K562 (cell line): ENCODE results near the gene NAP1L1. TPM values are rescaled to one million over a fixed set of nuclear protein-coding genes. Genes with fewer than 3 reads are reported as not detected.

Experiments
- ATAC-seq: fragments of 200-7000 bp; cut with Tn5 transposase; 3 replicates; pipeline ENCODE4 v1.9.1; 2020; ENCODE audit warnings: moderate library complexity
- BruUV-seq: library from RNA; stranded (reverse); fragments of 400-500 nt; replicated peaks from 2 replicates; lab custom pipeline; 2021; lab: Mats Ljungman, UMichigan
- CTCF ChIA-PET: fragments of 300-600 bp; formaldehyde crosslinking; extraction: SDS; loops from one replicate; lab custom pipeline; 2021; ENCODE audit warnings: low intra/inter-chr PET ratio; lab: Yijun Ruan, JAX
- POLR2A ChIA-PET: fragments of 300-600, 350-650 bp; sonication (Branson Sonifier 250); formaldehyde crosslinking; extraction: SDS; loops from one replicate; lab custom pipeline; 2021; ENCODE audit warnings: antibody characterized with exemption, inconsistent platforms; lab: Yijun Ruan, JAX
- DNase-seq, 4 experiments: peaks; one replicate each; pipeline versions ENCODE4 v3.0.0 to v3.0.0-alpha.2; 2011 to 2018; ENCODE audit warnings: low spot score in 3 of 4, mixed read lengths in 3 of 4; ENCODE audit errors: extremely low read depth in 1 of 4
- FAIRE-seq: peaks from 2 replicates; lab custom pipeline; 2011; peaks lifted over from hg19 to GRCh38; lab: Jason Lieb, UNC
- H2AFZ ChIP-seq: 2 replicates; pipeline ENCODE4 v1.6.0; 2011; ENCODE audit warnings: low read depth, low read length, control low read depth, inconsistent platforms
- H3K27ac ChIP-seq: fragments of 200-600 bp; 3 replicates; pipeline ENCODE4 v1.8.0; 2011; ENCODE audit warnings: low read depth, mild to moderate bottlenecking, control low read depth, inconsistent platforms, low read length, moderate library complexity, mixed read lengths; ENCODE audit errors: extremely low read depth
- H3K27me3 ChIP-seq, 2 experiments: fragments of 300-600 bp in 1 of 2; 2 replicates in 1 of 2; 3 replicates in 1 of 2; pipeline versions ENCODE4 v1.6.0 to v1.8.0; 2011; ENCODE audit warnings: inconsistent platforms in 2 of 2, low read length in 2 of 2, mild to moderate bottlenecking in 1 of 2, mixed read lengths in 1 of 2, moderate library complexity in 1 of 2; ENCODE audit not compliant: control insufficient read depth in 2 of 2, insufficient read depth in 2 of 2
- H3K36me3 ChIP-seq: fragments of 300-600 bp; 3 replicates; pipeline ENCODE4 v1.8.0; 2011; ENCODE audit warnings: mild to moderate bottlenecking, low read length, inconsistent platforms; ENCODE audit not compliant: control insufficient read depth, insufficient read depth
- H3K4me1 ChIP-seq, 2 experiments: fragments of 200-600 bp in 1 of 2; replicated peaks in 1 of 2; 2 replicates in 1 of 2; 3 replicates in 1 of 2; pipeline versions ENCODE4 v1.5.1 to v1.8.0; 2011; ENCODE audit warnings: inconsistent platforms in 2 of 2, low read length in 2 of 2, mild to moderate bottlenecking in 1 of 2, mixed read lengths in 1 of 2, moderate library complexity in 1 of 2; ENCODE audit not compliant: control insufficient read depth in 2 of 2, insufficient read depth in 2 of 2
- H3K4me2 ChIP-seq: 2 replicates; pipeline ENCODE4 v1.6.1; 2011; ENCODE audit warnings: low read length, control low read depth, inconsistent platforms, mixed read lengths; ENCODE audit not compliant: insufficient read depth
- H3K4me3 ChIP-seq: fragments of 200-600 bp; sonication (generic), shearing (Covaris generic); 2 replicates; pipeline ENCODE4 v1.5.1; 2016; ENCODE audit warnings: control low read depth, inconsistent platforms
- H3K79me2 ChIP-seq: fragments of 200-600 bp; 3 replicates; pipeline ENCODE4 v1.8.0; 2011; ENCODE audit warnings: low read length, inconsistent platforms; ENCODE audit not compliant: control insufficient read depth, insufficient read depth
- H3K9ac ChIP-seq, 2 experiments: 2 replicates each; pipeline versions ENCODE4 v1.6.0 to v1.6.1; 2011; ENCODE audit warnings: low read depth in 2 of 2, low read length in 2 of 2, control low read depth in 1 of 2, inconsistent platforms in 1 of 2, mild to moderate bottlenecking in 1 of 2, mixed read lengths in 1 of 2; ENCODE audit not compliant: insufficient read depth in 1 of 2
- H3K9me1 ChIP-seq: one replicate; pipeline ENCODE4 v1.6.0; 2011; ENCODE audit warnings: inconsistent platforms, mild to moderate bottlenecking, low read length, moderate library complexity; ENCODE audit not compliant: control insufficient read depth, insufficient read depth
- H3K9me3 ChIP-seq: replicated peaks from 2 replicates; pipeline ENCODE4 v1.5.1; 2011; ENCODE audit warnings: low read depth, low read length, inconsistent platforms; ENCODE audit not compliant: control insufficient read depth, insufficient read depth
- H4K20me1 ChIP-seq: replicated peaks from 2 replicates; pipeline ENCODE4 v1.6.1; 2011; ENCODE audit warnings: low read length, inconsistent platforms, mixed read lengths; ENCODE audit not compliant: control insufficient read depth, insufficient read depth
- ARID1B ChIP-seq: fragments of 450-650 bp; IDR thresholded peaks from 2 replicates; pipeline ENCODE4 v1.6.1; 2016; ENCODE audit warnings: antibody characterized with exemption, mild to moderate bottlenecking, inconsistent platforms
- BRCA1 ChIP-seq, 2 experiments: fragments of 450-650 bp in 1 of 2; sonication (generic) in 1 of 2; formaldehyde crosslinking in 1 of 2; IDR thresholded peaks; 2 replicates each; pipeline versions ENCODE4 v1.5.0 to v1.6.1; 2017 to 2020; ENCODE audit warnings: mild to moderate bottlenecking in 1 of 2, missing genetic modification reagents in 1 of 2
- EWSR1 ChIP-seq: fragments of 450-650 bp; IDR thresholded peaks from 2 replicates; pipeline ENCODE4 v1.6.1; 2018; ENCODE audit warnings: borderline replicate concordance, mild to moderate bottlenecking, low read depth, moderate library complexity; ENCODE audit not compliant: partially characterized antibody
- GABPB1 ChIP-seq: sonication (generic); formaldehyde crosslinking; IDR thresholded peaks from 2 replicates; pipeline ENCODE4 v1.8.0; 2022; ENCODE audit warnings: mild to moderate bottlenecking, missing genetic modification reagents
- LCOR ChIP-seq: sonication (generic); formaldehyde crosslinking; IDR thresholded peaks from 2 replicates; pipeline ENCODE4 v1.8.0; 2022; ENCODE audit warnings: mild to moderate bottlenecking, missing genetic modification reagents
- MEIS2 ChIP-seq: fragments of 450-650 bp; IDR thresholded peaks from 2 replicates; pipeline ENCODE4 v1.6.1; 2014; ENCODE audit warnings: mild to moderate bottlenecking; ENCODE audit not compliant: partially characterized antibody
- NFE2L1 ChIP-seq: fragments of 450-650 bp; IDR thresholded peaks from 2 replicates; pipeline ENCODE4 v1.6.1; 2016; ENCODE audit warnings: missing genetic modification characterization, low read depth, mild to moderate bottlenecking, missing compliant biosample characterization, moderate library complexity, borderline replicate concordance
- RBM15 ChIP-seq: fragments of 200-400 bp; formaldehyde crosslinking; IDR thresholded peaks from 2 replicates; pipeline ENCODE4 v1.6.1; 2018; ENCODE audit warnings: mild to moderate bottlenecking, low read length, moderate library complexity; ENCODE audit not compliant: insufficient read depth
- SOX6 ChIP-seq: fragments of 450-650 bp; IDR thresholded peaks from 2 replicates; pipeline ENCODE4 v1.6.1; 2014; ENCODE audit warnings: mild to moderate bottlenecking
- WHSC1 ChIP-seq: IDR thresholded peaks from one replicate; pipeline ENCODE4 v1.6.1; 2012; ENCODE audit warnings: low read length, control low read depth, inconsistent platforms
- WGBS: fragments of 100-300 bp; shearing (Covaris generic); methylation state at CpG from one replicate; pipeline ENCODE4 v1.1.6; 2016; ENCODE audit warnings: low coverage, mixed read lengths; ENCODE audit not compliant: insufficient coverage; ENCODE audit errors: missing lambda C conversion rate; 5-methylcytosine and 5-hydroxymethylcytosine counted together
- in situ Hi-C: fragments of 300-500 bp; cut with MboI; formaldehyde crosslinking; loops from 4 replicates; pipeline ENCODE4 v1.15.0; 2018; ENCODE audit warnings: inconsistent platforms, mixed read lengths
- intact Hi-C: fragments of 100-400 bp; cut with micrococcal nuclease; formaldehyde crosslinking; loops from 2 replicates; pipeline ENCODE4 v1.14.2; 2022
- polyA plus RNA-seq, 8 experiments: library from polyadenylated mRNA; depleted of rRNA in 4 of 8; stranded (reverse) in 5 of 8; unstranded in 3 of 8; fragments of >200 nt; fragmentation: Nextera tagmentation in 2 of 8; fragmentation: Illumina TruSeq in 1 of 8; extraction: Ambion mirVana in 2 of 8; extraction: Trizol in 1 of 8; gene quantifications; 2 replicates each; pipeline versions ENCODE4 v1.2.1 to v1.2.3, GENCODE V29; 2011 to 2014; ENCODE audit warnings: inconsistent platforms in 1 of 8, missing spikeins in 1 of 8
- total RNA-seq, 7 experiments: library from RNA; depleted of rRNA in 6 of 7; stranded (reverse); fragments of >200 nt in 6 of 7; fragmentation: Illumina TruSeq in 2 of 7; extraction: Trizol in 2 of 7; gene quantifications; 2 replicates each; pipeline versions ENCODE4 v1.2.1 to v1.2.3, GENCODE V29; 2011 to 2021; ENCODE audit warnings: low replicate concordance in 1 of 7
- TF ChIP-seq, protein P1 (sequence below): fragments of 250-450 bp; sonication (Bioruptor Pico); IDR thresholded peaks from 2 replicates; pipeline ENCODE4 v1.9.0; 2021; ENCODE audit warnings: mild to moderate bottlenecking
- TF ChIP-seq, protein P2 (sequence below): fragments of 450-650 bp; IDR thresholded peaks from 2 replicates; pipeline ENCODE4 v1.6.1; 2017; ENCODE audit warnings: antibody characterized with exemption, mild to moderate bottlenecking
- TF ChIP-seq, protein P3 (sequence below): fragments of 450-650 bp; formaldehyde crosslinking; IDR thresholded peaks from 2 replicates; pipeline ENCODE4 v1.4.0; 2020; ENCODE audit warnings: mild to moderate bottlenecking
- TF ChIP-seq, protein P4 (sequence below): sonication (generic); formaldehyde crosslinking; IDR thresholded peaks from 2 replicates; pipeline ENCODE4 v1.8.0; 2022; ENCODE audit warnings: missing genetic modification reagents, mild to moderate bottlenecking, moderate library complexity, borderline replicate concordance

The NAP1L1 gene
- total and polyA plus RNA-seq, 9 of the 15 experiments (the other 6 are each of a cell fraction or from before 2014, with no cell fraction given): 287 to 747 (median 450) TPM

DNA sequence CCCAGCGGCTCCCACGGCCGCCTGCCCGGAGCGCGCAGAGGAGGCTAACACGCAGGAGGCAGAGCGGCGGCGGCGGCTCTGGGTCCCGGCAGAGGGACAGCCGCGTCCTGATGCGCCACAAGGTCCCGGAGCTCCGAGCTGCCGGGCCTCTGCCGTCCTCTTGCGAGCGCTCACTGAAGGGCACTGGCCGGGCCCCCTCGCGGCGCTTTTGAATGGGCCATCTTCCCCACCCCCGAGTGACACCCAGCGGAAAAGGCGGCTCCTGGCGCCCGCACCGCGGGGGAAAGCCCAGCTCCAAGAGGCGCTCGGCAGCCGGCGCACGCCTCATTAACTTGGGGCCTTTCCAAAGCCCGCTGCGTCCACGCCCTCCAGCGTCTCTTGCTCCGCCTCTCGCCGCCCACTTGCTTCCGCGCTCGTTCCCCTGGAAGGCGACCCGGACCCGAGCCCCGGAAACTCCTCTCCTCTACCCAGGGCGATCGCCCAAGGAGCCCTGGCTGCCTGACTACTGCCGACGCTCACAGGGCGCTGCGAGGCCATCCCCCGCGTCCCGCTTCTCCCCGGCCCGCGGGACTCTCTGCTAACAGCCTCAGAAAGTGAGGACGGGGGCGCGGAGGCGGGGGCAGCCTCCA lies 53.0 kb downstream of the NAP1L1 start, which contains the start of gene PHLDA1:
PHLDA1 (minus strand) TSS at position 363 of the 629 bp plus-strand sequence.
- H2AFZ ChIP-seq: peak within 1 kb of the TSS; percentile 90
- intact Hi-C loops: loop anchor here (1.0 to 10.0 kb wide), 11 partner anchors 79 to 544 kb away; no protein-coding TSS in a partner anchor
- H3K9me1 ChIP-seq: no peaks in the 10 kb centered on the region
- H3K79me2 ChIP-seq: no peaks in the 10 kb centered on the region
- H3K9me3 ChIP-seq: no peaks in the 10 kb centered on the region
- DNase-seq (peak; percentile 84 to 93 (median 87)), FAIRE-seq (peak; percentile 80), ATAC-seq (peak; percentile 91)
- peak within 1 kb of the TSS; percentile 76 for H3K27ac ChIP-seq
- in situ Hi-C loops: loop anchor here (5.0 to 25.0 kb wide), 2 partner anchors 519 to 694 kb away; partner anchors contain the start of genes CAPS2, GLIPR1L1 and KRR1
- H3K9ac ChIP-seq: peak within 1 kb of the TSS; percentile 82 to 93
- no peaks in the 10 kb centered on the region for H3K36me3 ChIP-seq
- H4K20me1 ChIP-seq: no peaks in the 10 kb centered on the region
- H3K27me3 ChIP-seq: peaks cover 0 to 8% of the 10 kb centered on the region in 2 experiments; a peak in 1 of 5 replicates
- BruUV-seq: no TSS peak
- CTCF ChIA-PET: interaction anchor here (0.6 to 1.7 kb wide), 2 partner anchors 484 to 505 kb away, joined by 3 to 6 read pairs; no protein-coding TSS in a partner anchor
- peaks cover 29 to 37% of the 10 kb centered on the region in 2 experiments; a peak in 4 of 5 replicates for H3K4me1 ChIP-seq
- POLR2A ChIA-PET: interaction anchor here (0.6 to 1.6 kb wide), 11 partner anchors 9 to 534 kb away, joined by 3 to 7 read pairs (median 3); no protein-coding TSS in a partner anchor
- H3K4me2 ChIP-seq: peak within 1 kb of the TSS; percentile 86
- peak within 1 kb of the TSS; percentile 54 for H3K4me3 ChIP-seq
- under 1% methylated on average over 29 of the region's 67 CpGs for WGBS
- no peak for TF ChIP-seq NFE2L1
- 0 out of 2 replicates have a peak, but pooled peaks have one; percentile 23 for TF ChIP-seq LCOR
- peak; percentile 2 for TF ChIP-seq MEIS2
- TF ChIP-seq, protein P1, sequence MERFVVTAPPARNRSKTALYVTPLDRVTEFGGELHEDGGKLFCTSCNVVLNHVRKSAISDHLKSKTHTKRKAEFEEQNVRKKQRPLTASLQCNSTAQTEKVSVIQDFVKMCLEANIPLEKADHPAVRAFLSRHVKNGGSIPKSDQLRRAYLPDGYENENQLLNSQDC: no peak
- TF ChIP-seq WHSC1: no peak
- no peak for TF ChIP-seq RBM15
- TF ChIP-seq, protein P2, sequence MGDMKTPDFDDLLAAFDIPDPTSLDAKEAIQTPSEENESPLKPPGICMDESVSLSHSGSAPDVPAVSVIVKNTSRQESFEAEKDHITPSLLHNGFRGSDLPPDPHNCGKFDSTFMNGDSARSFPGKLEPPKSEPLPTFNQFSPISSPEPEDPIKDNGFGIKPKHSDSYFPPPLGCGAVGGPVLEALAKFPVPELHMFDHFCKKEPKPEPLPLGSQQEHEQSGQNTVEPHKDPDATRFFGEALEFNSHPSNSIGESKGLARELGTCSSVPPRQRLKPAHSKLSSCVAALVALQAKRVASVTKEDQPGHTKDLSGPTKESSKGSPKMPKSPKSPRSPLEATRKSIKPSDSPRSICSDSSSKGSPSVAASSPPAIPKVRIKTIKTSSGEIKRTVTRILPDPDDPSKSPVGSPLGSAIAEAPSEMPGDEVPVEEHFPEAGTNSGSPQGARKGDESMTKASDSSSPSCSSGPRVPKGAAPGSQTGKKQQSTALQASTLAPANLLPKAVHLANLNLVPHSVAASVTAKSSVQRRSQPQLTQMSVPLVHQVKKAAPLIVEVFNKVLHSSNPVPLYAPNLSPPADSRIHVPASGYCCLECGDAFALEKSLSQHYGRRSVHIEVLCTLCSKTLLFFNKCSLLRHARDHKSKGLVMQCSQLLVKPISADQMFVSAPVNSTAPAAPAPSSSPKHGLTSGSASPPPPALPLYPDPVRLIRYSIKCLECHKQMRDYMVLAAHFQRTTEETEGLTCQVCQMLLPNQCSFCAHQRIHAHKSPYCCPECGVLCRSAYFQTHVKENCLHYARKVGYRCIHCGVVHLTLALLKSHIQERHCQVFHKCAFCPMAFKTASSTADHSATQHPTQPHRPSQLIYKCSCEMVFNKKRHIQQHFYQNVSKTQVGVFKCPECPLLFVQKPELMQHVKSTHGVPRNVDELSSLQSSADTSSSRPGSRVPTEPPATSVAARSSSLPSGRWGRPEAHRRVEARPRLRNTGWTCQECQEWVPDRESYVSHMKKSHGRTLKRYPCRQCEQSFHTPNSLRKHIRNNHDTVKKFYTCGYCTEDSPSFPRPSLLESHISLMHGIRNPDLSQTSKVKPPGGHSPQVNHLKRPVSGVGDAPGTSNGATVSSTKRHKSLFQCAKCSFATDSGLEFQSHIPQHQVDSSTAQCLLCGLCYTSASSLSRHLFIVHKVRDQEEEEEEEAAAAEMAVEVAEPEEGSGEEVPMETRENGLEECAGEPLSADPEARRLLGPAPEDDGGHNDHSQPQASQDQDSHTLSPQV: 0 out of 2 replicates have a peak, but pooled peaks have one; percentile 29
- no peak; the same call in 1 of the 2 replicates for TF ChIP-seq GABPB1
- TF ChIP-seq EWSR1: no peak
- 0 out of 2 replicates have a peak, but pooled peaks have one; percentile 28 for TF ChIP-seq ARID1B
- peak; percentile 40; the same call in 1 of the 2 replicates for TF ChIP-seq SOX6
- TF ChIP-seq, protein P3, sequence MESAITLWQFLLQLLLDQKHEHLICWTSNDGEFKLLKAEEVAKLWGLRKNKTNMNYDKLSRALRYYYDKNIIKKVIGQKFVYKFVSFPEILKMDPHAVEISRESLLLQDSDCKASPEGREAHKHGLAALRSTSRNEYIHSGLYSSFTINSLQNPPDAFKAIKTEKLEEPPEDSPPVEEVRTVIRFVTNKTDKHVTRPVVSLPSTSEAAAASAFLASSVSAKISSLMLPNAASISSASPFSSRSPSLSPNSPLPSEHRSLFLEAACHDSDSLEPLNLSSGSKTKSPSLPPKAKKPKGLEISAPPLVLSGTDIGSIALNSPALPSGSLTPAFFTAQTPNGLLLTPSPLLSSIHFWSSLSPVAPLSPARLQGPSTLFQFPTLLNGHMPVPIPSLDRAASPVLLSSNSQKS: no peak
- TF ChIP-seq, protein P4, sequence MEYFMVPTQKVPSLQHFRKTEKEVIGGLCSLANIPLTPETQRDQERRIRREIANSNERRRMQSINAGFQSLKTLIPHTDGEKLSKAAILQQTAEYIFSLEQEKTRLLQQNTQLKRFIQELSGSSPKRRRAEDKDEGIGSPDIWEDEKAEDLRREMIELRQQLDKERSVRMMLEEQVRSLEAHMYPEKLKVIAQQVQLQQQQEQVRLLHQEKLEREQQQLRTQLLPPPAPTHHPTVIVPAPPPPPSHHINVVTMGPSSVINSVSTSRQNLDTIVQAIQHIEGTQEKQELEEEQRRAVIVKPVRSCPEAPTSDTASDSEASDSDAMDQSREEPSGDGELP (CRISPR knock-in tag): peak; percentile 61; the same call in 1 of the 2 replicates
- TF ChIP-seq BRCA1 (IDR thresholded peaks at IDR 0.05): no peak
- TF ChIP-seq BRCA1 (CRISPR knock-in tag; IDR thresholded peaks at IDR 0.05): no peak
